Astrocyte of the spinal cord (primary cell): ENCODE measurements around the gene CNNM1.

Experiments
- DNase-seq: peaks from one replicate; pipeline ENCODE4 v3.0.0; 2011; ENCODE audit warnings: low read depth, low spot score
- H3K4me3 ChIP-seq: 2 replicates; pipeline ENCODE4 v1.5.1; 2011; ENCODE audit warnings: low read depth, mild to moderate bottlenecking, low read length, moderate library complexity
- CTCF ChIP-seq: IDR thresholded peaks from 2 replicates; pipeline ENCODE4 v1.5.1; 2012; ENCODE audit warnings: low read depth, mild to moderate bottlenecking, low read length, inconsistent platforms
- in situ Hi-C: cut with HindIII; loops from 2 replicates; pipeline ENCODE4 v1.10.0; 2017; ENCODE audit warnings: low sequenced_read_pairs

CNNM1 gene

GRCh38 chr10:99316374-99316773, 12.8 kb upstream of the CNNM1 start:
- DNase-seq: no peak
- in situ Hi-C loops: no loop called here
- H3K4me3 ChIP-seq: no peak overlapping the region
- no peak for TF ChIP-seq CTCF

- in situ Hi-C loops: no loop called here
- no peak for TF ChIP-seq CTCF
- no peak for DNase-seq
- no peak overlapping the region for H3K4me3 ChIP-seq
These were observed 11.1 kb upstream of the CNNM1 start for GRCh38 chr10:99318048-99318447.

GRCh38 chr10:99318475-99318874, 10.7 kb upstream of the CNNM1 start:
- in situ Hi-C loops: no loop called here
- no peak for DNase-seq
- no peak for TF ChIP-seq CTCF
- H3K4me3 ChIP-seq: no peak overlapping the region

- in situ Hi-C loops: no loop called here
- no peak for DNase-seq
- TF ChIP-seq CTCF: no peak
These were observed 3.9 kb upstream of the CNNM1 start for GRCh38 chr10:99325281-99325680.

GRCh38 chr10:99326871-99327270, 2.3 kb upstream of the CNNM1 start:
- DNase-seq: no peak

More at GRCh38 chr10:99325281-99325680, 3.9 kb upstream of the CNNM1 start:
- no peak overlapping the region for H3K4me3 ChIP-seq

GRCh38 chr10:99328579-99329303, 415 bp upstream of the CNNM1 start:
- DNase-seq: no peak
- in situ Hi-C loops: no loop called here
- TF ChIP-seq CTCF: no peak
- H3K4me3 ChIP-seq: peak overlapping the region; percentile 18

More at GRCh38 chr10:99326871-99327270, 2.3 kb upstream of the CNNM1 start:
- no peak for TF ChIP-seq CTCF
- in situ Hi-C loops: no loop called here
- H3K4me3 ChIP-seq: no peak overlapping the region
